ENCODE results near the gene ANAPC2. TPM values are rescaled to one million over a fixed set of nuclear protein-coding genes. Genes with fewer than 3 reads are reported as not detected.
"Not testable (repeated sequence)": the region's sequence is repeated elsewhere in the genome, so short reads cannot be mapped to it uniquely, and the experiment has no call there.

ANAPC2 gene
- total RNA-seq, 2 donors from 2014 or later: 32.5 to 64.5 TPM

DNA sequence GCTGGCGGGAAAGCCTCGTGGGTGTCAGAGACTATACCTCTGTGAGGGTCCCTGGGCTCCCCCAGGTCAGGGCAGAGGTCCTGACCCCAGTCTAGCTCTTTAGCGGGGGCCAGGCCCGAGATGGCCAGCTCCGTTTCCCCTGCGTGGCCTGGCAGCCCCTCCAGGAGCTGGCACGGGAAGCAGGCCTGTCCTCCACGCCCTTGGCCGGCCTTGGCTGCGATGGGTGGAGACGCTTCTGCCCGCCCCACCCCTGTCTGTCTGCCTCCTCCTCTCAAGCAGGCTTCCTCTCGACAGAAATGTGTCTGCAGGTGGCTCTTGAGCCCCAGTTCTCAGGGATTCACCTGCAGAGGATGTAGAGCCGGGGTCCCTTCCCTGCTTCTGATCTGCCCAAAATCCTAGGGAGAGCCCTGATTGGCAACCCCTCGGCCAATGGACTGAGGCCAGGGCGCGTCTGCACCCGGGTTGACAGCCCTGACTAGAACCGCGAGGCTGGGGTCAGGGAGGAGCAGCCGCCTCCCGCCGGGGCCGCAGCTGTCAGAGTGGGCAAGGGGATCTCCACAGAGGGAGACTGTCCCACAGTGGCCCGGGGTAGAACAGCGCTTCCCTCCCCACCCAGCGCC lies 52.0 kb downstream of the ANAPC2 start:
- 21% methylated on average over 16 of the region's 27 CpGs for WGBS
- intact Hi-C loops (cut with DNase I): no loop called here
- Histone ChIP-seq H3K27ac (no peak overlapping the region), H3K4me3 (no peak overlapping the region), H3K4me1 (replicated peaks) (no peaks in the 10 kb centered on the region), H3K9me3 (no peaks in the 10 kb centered on the region), H3K27me3 (replicated peaks; ENCODE audit: insufficient read depth) (peaks cover 26% of the 10 kb centered on the region), H3K36me3 (no peaks in the 10 kb centered on the region)
- no peak for DNase-seq (ENCODE audit: low spot score)
- TF ChIP-seq, protein P1, sequence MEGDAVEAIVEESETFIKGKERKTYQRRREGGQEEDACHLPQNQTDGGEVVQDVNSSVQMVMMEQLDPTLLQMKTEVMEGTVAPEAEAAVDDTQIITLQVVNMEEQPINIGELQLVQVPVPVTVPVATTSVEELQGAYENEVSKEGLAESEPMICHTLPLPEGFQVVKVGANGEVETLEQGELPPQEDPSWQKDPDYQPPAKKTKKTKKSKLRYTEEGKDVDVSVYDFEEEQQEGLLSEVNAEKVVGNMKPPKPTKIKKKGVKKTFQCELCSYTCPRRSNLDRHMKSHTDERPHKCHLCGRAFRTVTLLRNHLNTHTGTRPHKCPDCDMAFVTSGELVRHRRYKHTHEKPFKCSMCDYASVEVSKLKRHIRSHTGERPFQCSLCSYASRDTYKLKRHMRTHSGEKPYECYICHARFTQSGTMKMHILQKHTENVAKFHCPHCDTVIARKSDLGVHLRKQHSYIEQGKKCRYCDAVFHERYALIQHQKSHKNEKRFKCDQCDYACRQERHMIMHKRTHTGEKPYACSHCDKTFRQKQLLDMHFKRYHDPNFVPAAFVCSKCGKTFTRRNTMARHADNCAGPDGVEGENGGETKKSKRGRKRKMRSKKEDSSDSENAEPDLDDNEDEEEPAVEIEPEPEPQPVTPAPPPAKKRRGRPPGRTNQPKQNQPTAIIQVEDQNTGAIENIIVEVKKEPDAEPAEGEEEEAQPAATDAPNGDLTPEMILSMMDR (IDR thresholded peaks at IDR 0.05): no peak
- TF ChIP-seq POLR2A (IDR thresholded peaks at IDR 0.05): no peak
- TF ChIP-seq POLR2AphosphoS5 (IDR thresholded peaks at IDR 0.05): no peak

DNA sequence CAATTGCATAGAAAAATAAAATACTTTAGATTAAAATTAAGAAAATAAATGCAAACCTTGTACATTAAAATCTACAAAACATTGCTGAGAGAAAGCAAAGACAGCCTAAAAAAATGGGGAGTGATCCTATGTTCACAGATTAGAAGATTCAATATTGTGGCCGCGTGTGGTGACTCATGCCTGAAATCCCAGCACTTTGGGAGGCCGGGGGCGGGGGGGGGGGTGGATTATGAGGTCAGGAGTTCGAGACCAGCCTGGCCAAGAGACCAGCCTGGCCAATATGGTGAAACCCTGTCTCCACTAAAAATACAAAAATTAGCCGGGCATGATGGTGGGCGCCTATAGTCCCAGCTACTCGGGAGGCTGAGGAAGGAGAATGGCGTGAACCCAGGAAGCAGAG lies 53.2 kb downstream of the ANAPC2 start:
- H3K27me3 ChIP-seq (replicated peaks; ENCODE audit: insufficient read depth): peaks cover 18% of the 10 kb centered on the region
- DNase-seq (ENCODE audit: low spot score); H3K9me3 ChIP-seq; H3K4me3 ChIP-seq; intact Hi-C loops (cut with DNase I); H3K27ac ChIP-seq; H3K36me3 ChIP-seq; H3K4me1 ChIP-seq (replicated peaks): not testable (repeated sequence)
- WGBS: 85% methylated on average over 9 of the region's 9 CpGs

DNA sequence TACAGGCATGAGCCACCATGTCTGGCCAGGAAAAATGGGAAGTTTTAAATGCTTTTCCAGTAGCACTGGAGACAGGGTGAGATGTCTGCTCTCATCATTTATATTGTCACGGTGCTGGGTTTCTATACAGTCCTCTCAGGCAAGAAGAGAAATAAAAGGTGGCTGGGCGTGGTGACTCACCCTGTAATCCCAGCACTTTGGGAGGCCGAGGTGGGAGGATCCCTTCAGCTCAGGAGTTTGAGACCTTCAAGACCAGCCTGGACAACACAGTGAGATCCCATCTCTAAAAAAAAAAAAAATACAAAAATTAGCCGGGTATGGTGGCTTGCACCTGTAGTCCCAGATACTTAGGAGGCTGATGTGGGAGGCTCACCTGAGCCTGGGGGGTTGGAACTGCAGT lies 54.2 kb downstream of the ANAPC2 start:
- peaks cover 10% of the 10 kb centered on the region for H3K27me3 ChIP-seq (replicated peaks; ENCODE audit: insufficient read depth)
- 75% methylated on average over 4 of the region's 4 CpGs for WGBS

DNA sequence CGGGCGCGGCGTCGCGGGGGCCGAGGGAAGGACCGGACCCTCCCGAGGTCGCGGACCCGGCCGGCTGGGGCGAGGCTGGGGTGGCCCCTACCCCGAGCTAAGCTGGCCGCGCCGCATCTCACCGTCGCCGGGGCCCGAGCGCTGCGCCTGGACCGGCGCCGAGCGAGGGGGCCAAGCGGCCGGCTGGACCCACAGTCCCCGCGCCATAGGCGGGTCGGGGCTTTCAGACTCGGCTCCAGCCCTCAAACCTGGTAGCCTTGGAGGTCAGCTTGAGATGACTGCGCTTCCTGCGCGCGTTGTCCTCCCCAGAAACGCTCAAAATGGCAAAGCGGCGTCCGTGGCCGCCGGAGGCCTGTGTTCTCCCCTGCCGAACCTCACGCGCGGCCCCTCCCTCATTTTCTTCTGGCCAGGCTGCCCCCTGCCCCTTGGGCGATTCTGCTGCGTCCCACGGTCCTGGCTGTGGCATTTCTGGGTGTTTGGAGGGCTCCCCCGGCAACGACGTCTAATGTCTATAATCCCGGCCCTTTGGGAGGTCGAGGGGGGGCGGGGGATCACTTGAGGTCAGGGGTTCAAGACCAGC lies 58.1 kb downstream of the ANAPC2 start:
- no peaks in the 10 kb centered on the region for H3K27me3 ChIP-seq (replicated peaks; ENCODE audit: insufficient read depth)
- H3K4me3 ChIP-seq: peak overlapping the region; percentile 60 to 69
- intact Hi-C loops (cut with DNase I): no loop called here
- H3K9me3 ChIP-seq: no peaks in the 10 kb centered on the region
- H3K36me3 ChIP-seq: no peaks in the 10 kb centered on the region
- WGBS: 15% methylated on average over 24 of the region's 58 CpGs
- peak overlapping the region; percentile 63 to 67 for H3K27ac ChIP-seq
- DNase-seq (ENCODE audit: low spot score): no peak
- H3K4me1 ChIP-seq (replicated peaks): peaks cover 4% of the 10 kb centered on the region
- TF ChIP-seq POLR2A (IDR thresholded peaks at IDR 0.05) (no peak), POLR2AphosphoS5 (IDR thresholded peaks at IDR 0.05) (no peak)
- TF ChIP-seq, protein P1 (IDR thresholded peaks at IDR 0.05): no peak

More for the DNA sequence above, 54.2 kb downstream of the ANAPC2 start:
- intact Hi-C loops (cut with DNase I): no loop called here
- Histone ChIP-seq H3K27ac (no peak overlapping the region), H3K9me3 (no peaks in the 10 kb centered on the region), H3K36me3 (no peaks in the 10 kb centered on the region), H3K4me3 (no peak overlapping the region), H3K4me1 (replicated peaks) (no peaks in the 10 kb centered on the region)
- no peak for DNase-seq (ENCODE audit: low spot score)
- no peak for TF ChIP-seq POLR2AphosphoS5 (IDR thresholded peaks at IDR 0.05)
- TF ChIP-seq, protein P1 (IDR thresholded peaks at IDR 0.05): no peak
- TF ChIP-seq POLR2A (IDR thresholded peaks at IDR 0.05): no peak

DNA sequence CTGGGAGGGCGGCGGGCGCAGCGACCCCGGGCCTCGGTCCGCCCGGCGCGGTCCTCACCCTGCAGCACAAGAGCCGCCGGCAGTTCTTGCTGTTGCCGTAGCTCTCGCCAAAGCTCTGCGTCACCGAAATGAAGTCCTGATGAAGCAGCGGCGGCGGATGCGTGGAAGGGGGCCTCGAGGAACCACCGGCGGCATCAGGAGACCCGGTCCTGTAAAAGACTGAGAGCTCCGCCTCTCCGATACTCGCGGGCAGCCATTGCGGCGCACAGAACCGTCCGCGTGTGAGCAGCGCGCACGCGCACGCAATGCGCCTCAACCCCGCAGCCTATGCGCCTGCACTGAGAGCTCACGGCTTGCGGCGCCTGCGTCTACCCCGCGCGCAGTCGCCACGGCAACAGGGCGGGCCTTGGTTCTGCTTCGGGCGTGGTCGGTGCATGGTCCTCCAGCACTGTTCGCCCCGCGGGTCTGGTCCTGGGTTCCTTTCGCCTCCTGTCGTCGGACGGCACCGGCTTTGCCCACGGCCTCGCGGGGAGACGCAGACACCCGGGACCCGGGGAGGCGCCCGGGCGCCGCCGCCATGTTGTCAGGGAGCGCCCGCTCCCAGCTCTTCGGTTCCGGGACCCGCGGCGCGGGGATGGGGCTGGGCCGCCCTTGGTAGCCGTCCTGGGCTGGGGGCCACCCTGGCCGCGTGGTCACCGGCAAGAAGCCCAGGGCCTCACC lies 58.7 kb downstream of the ANAPC2 start:
- WGBS: under 1% methylated on average over 36 of the region's 86 CpGs

More for the DNA sequence above, 58.7 kb downstream of the ANAPC2 start:
- Histone ChIP-seq H3K27me3 (replicated peaks; ENCODE audit: insufficient read depth) (no peaks in the 10 kb centered on the region), H3K9me3 (no peaks in the 10 kb centered on the region), H3K4me3 (peak overlapping the region; percentile 60 to 69), H3K4me1 (replicated peaks) (peaks cover 4% of the 10 kb centered on the region), H3K27ac (peak overlapping the region; percentile 63 to 67), H3K36me3 (no peaks in the 10 kb centered on the region)
- peak; percentile 79 for DNase-seq (ENCODE audit: low spot score)
- intact Hi-C loops (cut with DNase I): no loop called here
- TF ChIP-seq POLR2A (IDR thresholded peaks at IDR 0.05) (peak; percentile 38), POLR2AphosphoS5 (IDR thresholded peaks at IDR 0.05) (peak; percentile 91)
- TF ChIP-seq, protein P1 (IDR thresholded peaks at IDR 0.05): peak in 1 of 4 experiments; percentile 22

All from prostate gland (tissue), 2 donors.